Endometrial microvascular endothelial cells (primary cell): Measurements from ENCODE around the gene CEP57L1. TPM values are rescaled to one million over a fixed set of nuclear protein-coding genes. Genes with fewer than 3 reads are reported as not detected.

Source experiments
- in situ Hi-C: cut with HindIII; loops from 2 replicates; pipeline ENCODE4 v1.10.0; 2017; ENCODE audit warnings: low sequenced_read_pairs, low pct_unique_long_range_greater_than_20kb; ENCODE audit errors: inconsistent ontology term
- total RNA-seq: library from RNA; depleted of rRNA; stranded (reverse); fragments of >200 nt; gene quantifications from one replicate; pipeline ENCODE4 v1.2.3, GENCODE V29; 2015; ENCODE audit errors: inconsistent ontology term

CEP57L1 gene
- total RNA-seq: 21.8 TPM

DNA sequence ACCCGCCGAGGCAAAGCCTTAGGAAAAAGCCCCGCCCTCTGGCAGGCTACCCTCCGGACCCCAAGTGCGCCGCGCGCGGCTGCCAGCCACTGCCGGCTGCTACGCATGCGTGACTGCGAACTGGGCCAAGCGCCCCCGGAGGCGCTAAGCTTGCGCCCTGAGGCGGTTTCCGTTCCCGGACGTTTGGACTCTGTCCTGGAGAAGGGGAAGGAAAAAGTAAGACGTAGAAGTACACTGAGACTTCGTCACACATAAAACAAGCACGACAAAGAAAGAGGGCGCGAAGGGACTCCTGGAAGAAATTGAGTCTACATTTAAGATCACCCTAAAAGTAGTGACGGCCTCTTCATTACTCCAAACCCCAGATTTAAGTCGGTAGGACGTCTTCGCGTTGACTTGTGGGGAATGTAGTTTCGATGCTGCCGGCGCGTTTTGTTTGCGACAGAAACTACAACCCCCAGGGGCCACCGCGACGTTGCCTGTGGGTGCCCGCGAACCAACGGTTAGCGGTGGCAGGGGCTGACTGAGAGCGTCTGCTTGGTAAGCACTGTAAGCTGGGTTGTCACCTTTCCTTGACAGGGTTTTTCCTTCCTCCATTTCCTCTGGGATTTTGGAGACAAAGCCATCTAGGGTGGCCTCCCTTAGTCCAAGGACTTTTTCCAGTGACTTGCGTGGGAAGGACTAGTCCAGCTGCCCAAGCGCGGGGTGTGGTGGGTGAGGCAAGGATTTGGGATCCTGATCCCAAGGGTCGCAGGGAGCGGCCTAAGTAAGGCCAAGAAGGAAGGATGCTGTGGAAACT, at the start of gene CEP57L1:
CEP57L1 (plus strand) TSS at position 472 of the 799 bp plus-strand sequence. CDS start 49,715 bp downstream, outside the sequence.
- in situ Hi-C loops: loop anchor here (25.0 kb wide), 1 partner anchor 558 kb away; no protein-coding TSS in a partner anchor

DNA sequence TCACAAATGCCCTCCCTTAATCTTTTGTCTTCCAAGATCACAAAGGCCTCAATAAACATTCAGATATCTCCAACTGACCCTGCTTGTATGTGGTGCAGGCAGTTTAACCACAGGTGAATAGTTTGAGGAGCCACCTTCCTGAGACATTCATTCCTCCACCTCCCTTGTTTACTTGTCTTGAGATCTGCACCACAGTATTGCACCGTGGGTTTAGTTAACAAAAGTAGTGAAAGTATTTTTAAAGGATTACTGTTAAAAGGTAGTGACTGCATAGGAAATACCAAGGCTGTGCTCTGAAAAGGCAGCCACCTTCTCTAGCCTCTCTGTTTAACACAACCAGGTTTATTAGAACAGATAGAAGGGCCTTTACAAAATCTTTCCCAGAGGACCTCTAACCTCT, 47.1 kb upstream of the CEP57L1 start:
- in situ Hi-C loops: no loop called here

DNA sequence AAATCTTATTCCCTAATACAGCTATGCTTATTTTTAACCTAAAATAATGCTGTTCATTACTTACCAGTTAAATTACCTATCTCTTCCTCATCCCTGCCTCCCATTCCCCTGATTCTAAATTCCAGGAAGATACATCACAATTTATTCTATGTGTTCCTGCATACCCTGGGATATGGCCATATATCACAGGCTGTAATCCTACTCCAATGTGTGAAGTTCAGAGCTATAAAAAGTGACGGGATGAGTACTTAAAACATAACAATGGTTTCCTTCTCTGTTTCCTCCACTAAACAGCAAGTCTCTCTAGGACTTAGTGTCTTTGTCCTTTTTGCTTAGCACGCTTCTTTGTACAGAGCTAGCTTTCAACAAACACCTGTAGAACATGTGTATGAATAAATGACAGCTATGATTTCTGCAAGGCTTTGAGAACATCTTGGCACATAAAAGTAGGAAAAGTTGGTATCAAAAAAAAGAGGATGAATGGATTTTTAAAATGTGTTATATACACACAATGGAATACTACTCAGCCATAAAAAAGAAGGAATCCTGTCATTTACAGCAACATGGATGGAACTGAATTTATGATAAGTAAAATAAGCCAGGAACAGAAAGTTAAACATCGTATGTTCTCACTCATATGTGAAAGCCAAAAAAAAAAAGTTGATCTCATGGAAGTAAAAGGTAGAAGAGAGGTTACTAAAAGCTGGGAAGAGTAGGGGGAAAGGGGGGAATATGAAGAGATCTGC, 46.5 kb upstream of the CEP57L1 start:
- in situ Hi-C loops: no loop called here

DNA sequence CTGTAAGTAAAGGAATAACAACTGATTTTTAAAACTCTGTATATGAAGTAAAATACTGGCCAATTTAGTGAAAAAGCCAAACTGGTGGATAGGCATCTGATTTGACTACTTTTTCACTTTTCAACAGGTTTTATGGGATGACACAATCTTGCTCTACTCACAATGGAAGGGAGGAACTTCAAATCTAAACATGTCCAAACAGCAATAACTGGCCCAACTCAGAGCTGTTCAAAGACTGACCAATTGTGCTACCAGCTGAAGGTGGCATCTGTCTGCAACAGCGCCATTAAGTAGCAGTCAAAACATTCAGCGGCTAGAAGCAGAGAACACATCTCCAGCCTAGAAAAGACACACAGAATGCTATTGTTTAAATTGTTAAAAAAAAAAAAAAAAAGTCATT, 45.3 kb upstream of the CEP57L1 start:
- in situ Hi-C loops: no loop called here

DNA sequence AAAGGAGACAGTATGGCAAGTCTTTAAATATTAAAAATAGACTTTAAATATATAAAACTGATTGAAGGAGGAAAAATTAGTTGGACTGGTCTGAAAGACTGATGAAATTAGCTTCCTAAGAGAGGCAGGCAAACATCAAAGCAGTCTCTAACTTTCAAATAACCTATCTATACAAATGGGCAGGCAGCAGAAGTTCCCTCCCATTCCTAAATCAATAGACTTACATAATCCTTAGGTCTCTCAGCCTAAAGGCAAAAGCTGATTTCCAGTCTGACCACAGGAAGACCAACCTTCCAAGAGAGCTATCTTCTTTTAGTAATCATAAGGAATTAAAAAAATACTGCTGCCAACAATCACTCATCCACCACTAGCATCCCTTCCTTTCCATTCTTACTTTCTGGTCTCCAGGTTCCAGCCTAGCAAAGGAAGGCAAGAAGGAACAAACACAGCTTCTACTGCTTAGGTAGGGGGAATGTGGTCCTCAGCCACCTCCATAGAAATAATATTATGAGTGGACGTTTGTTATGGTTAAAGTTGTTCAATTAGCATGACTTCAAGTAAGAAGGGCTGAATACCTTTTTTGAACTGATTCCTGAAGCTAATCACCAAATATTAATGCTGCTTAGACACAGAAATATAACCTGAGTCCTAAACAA, 44.7 kb upstream of the CEP57L1 start:
- in situ Hi-C loops: no loop called here

DNA sequence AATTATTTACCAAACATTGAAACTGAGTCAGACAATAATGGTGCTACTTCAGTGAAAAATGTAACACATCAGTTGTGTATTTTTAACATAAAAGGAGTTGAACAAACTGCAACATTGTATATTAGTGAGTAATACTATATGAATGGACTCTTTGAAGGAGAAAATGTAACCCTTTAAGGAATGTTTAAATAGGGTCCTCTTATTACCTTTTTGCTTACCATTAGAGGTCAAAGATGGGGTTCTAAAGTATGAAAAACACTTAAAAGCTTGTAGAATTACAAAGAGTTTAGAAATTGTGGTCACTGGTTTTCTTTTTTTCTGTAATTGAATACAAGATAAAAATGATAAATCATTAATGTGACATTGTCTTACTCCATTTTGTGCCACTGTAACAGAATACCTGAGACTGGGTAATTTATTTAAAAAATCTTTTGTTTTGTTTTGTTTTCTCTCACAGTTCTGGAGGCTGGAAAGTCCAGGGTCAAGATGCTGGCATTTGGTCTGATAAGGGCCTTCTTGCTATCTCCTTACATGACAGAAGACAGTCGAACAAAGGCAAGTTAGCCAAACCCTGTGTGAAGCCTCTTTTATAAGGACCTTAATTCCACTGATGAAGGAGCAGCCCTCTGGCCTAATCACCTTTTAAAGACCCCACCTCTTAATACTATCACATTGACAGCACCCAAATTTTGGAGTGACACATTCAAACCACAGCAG, 43.8 kb upstream of the CEP57L1 start:
- in situ Hi-C loops: no loop called here

DNA sequence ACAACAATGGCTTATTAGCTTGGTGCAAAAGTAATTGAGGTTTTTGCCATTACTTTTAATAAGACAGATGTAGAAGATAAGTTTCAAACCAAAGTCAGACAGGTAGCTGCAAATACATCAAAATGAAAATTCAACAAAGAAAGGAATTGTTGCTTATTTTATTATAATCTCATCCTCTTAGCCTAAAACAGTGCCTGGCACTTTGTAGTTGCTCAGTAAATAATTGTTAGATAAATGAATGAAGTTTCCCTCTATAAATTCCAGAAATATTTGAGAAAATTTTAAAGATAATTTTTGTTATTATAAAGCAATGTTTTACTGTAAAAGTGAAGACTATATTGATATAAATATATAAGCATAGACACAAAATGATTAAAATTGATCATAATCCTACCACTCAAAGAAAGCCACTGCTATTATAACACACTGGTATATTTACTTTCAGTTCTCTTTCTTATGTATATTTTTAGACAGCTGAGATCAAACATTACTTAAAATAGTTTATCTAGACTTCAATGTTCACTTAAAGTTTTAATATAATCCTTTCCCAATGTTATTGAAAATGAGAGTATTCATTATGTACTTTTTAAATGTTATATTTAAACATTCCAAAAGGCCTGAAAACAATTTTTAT, 43.2 kb upstream of the CEP57L1 start:
- in situ Hi-C loops: no loop called here

DNA sequence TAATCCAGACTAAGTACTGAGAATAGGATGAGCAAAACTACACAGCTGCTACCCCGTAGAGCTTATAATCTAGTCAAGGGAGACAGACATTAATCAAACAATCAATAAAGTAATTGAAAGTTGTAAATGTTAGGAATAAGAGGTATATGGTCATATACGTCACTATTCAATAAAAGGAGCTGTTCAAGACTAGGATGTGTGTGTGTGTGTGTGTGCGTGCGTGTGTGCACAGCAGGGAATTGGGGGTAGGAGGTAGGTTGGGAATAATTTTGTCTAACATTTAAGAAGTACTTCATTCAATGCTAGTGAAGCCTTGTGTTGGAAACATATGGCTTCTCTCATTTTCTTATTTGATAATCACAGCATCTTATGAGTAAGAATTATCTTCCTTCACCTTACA, 42.5 kb upstream of the CEP57L1 start:
- in situ Hi-C loops: no loop called here

DNA sequence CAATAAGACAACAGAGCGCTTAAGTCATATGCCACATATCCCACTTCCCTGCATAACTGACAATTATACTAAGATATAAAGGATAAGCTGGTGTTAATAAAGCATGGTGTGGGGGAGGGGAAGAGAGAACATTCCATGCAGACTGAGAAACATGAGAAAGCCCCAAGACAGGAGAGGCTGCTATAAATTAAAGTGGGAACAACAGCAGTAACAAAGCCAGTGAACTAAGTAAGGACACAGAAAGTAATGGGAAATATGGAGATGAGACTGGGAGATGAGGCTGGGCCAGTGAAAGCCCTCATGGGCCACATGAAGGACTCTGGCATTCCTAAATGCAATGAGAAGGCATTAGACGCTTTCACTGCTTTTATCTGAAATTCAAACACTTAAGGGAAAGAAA, 42.0 kb upstream of the CEP57L1 start:
- in situ Hi-C loops: no loop called here

DNA sequence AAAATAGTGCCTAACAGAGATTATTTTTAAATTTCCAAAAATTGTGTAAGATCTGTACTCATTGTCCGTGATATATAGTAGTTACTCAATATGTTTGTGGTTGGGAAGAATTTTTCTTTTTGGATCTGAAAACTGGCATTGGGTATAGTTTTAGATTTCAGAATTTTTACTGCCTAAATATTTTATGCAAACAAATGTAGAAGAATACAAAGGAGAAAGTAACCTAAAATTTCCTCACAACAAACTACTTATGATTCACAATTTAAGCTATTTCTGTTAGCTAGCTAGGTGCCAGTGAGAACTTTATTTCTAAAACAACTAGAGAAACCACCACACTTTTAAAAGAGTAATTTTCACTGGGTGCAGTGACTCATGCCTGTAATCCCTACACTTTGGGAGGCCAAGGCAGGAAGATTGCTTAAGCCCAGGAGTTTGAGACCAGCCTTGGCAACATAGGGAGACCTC, 39.5 kb upstream of the CEP57L1 start:
- in situ Hi-C loops: no loop called here

DNA sequence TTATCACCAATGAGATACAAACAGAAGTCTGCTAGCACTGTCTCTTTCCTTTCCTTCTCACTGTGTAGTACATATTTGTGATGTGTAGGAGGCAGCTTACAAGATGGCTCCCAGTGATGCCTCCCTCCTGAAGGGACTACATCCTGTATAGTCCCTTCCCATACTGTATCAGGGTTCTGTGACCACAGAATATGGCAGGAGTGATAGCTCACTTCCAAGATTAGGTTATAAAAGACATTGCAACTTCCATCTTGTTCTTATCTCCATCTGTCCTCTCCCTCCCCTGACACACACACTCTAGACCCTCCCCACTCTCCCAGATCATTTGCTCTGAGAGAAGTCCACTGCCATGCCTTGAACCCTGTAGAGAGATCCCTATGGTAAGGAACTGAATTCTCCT, 38.6 kb upstream of the CEP57L1 start:
- in situ Hi-C loops: no loop called here

DNA sequence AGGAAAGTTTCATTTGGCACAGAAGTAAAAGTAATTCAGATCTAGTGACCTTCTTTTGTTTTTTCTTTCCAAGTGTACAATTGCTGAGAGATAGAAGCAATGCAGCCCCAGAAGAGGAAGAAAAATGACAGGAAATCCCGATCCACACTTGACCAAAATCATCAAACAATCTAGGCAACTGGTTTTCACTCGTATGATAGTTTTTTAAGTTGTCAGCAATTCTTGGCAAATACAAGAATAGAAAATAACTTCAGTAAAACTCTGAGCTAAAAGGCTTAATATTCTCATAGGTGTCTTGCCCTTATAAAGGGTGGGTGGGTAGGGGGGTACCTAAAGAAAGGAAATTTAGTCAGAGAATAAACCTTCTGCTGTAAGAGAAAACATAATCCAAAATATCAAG, 36.7 kb upstream of the CEP57L1 start:
- in situ Hi-C loops: no loop called here

DNA sequence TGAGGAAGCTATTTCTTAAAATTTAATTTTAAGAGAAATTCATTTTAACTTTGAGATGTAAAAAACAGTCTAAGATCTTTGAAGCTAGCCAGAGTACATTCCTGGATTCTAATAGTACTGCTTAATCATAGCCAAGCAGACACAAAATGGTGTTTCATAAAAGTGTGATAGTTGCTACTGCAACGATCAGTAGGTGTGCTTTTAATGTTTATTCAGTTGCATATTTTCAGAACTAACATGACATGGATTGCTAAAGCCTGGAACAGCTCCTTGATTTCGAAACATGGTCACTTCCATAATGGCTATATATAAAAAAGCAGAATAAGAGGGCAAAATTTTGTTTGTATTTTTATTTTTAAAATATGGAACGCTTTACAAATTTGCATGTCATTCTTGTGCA, 36.2 kb upstream of the CEP57L1 start:
- in situ Hi-C loops: no loop called here

DNA sequence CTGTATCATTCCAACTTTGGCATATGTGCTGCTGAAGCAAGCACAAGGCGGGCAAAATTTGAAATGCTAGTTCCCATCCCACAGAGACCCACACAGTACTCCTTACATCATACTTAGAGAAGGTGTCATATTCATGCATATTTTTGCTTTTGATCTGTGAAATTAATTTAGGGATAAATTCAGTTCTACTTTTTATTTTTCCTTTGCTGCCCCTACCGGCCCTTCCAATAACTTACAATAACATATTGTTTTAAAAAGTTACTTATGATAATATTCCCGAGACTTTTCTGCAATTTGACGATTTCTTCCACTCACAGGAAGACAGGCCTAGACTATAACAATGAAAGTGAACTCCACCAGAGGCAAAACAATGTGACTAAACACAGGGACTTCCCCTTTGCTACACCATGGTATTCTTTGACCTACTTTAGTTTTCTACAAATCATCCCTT, 35.7 kb upstream of the CEP57L1 start:
- in situ Hi-C loops: no loop called here

DNA sequence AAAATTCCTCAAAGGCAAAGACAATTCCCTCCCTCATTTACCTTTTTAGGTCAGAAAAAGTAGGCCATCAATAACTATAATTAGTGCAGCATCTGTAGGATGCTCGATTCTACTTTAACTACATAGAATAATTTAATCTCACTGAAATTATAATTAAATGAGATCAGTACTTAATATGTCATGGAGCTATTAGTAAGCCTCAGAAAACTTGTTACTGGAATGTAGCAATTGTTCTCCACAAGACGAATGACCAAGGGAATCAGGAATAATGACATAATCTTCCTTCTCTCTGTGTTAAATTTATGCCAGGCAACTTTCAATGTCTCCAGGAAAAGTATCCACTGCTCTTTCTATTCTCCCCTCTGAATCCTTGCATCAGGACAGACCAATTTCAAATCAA, 34.7 kb upstream of the CEP57L1 start:
- in situ Hi-C loops: no loop called here

DNA sequence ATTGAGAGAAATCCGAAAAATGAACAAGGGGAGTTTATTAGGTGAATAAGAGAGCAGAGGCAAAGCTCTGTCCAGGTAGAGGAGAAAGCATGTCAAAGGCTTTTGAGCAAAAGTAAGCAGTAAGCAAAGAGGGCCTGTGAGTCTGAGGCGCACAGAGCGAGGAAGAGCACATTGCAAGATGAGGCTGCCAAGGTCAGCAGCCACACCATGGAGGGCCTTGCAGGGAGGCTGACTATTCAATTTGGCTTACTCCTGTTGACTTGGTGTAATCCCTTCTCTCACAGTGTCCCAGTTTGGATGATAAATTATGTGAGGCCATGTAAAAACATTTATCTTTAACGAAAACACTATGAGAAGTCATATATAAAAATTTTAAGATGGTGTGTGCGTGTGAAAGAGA, 33.1 kb upstream of the CEP57L1 start:
- in situ Hi-C loops: no loop called here

DNA sequence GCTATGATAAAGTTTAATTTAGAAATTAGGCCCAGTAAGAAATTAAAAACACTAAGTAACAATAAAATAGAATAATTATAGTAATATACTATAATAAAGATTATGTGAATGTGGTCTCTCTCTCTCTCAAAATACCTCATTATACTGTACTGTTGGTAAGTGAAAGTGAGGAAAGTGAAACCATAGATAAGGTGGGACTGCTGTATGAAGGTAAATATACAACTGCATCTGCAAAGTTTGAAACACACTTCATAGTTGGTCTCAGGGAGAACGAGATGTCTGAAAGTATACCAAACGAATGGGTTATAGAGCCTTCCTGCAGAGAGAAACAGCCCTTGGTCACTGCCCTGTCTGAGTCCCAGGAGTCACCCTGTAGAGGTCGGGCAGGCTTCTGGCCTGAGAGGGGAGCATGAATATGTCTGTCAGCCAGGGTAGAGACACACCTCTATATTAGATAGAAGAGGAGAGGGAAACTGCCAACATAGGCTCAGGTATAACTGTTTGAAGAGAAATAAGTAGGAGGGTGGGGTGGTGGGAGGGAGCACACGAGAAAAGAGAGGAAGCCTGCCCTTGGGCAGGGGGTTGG, 32.4 kb upstream of the CEP57L1 start:
- in situ Hi-C loops: no loop called here

DNA sequence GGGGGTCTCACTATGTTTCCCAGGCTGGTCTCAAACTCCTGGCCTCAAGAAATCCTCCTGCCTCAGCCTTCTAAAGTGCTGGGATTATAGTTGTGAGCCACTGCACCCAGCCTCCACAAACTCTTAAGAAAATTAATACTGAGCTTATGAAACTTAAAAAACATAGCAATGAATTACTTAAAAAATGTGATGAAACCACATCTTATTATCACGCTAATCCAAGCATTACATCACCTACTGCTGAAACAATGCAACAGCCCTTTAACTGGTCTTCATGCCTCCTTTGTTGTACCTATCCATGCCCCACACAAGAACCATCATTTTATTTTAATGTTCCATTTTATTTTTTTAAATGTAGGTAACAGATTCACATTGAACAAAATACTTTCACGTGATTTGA, 25.6 kb upstream of the CEP57L1 start:
- in situ Hi-C loops: no loop called here
